ENCODE results near the gene IFNL2. TPM values are rescaled to one million over a fixed set of nuclear protein-coding genes. Genes with fewer than 3 reads are reported as not detected.
"Not testable (repeated sequence)": the region's sequence is repeated elsewhere in the genome, so short reads cannot be mapped to it uniquely, and the experiment has no call there.

Gene IFNL2
- total RNA-seq, 1 donor: not detected

DNA sequence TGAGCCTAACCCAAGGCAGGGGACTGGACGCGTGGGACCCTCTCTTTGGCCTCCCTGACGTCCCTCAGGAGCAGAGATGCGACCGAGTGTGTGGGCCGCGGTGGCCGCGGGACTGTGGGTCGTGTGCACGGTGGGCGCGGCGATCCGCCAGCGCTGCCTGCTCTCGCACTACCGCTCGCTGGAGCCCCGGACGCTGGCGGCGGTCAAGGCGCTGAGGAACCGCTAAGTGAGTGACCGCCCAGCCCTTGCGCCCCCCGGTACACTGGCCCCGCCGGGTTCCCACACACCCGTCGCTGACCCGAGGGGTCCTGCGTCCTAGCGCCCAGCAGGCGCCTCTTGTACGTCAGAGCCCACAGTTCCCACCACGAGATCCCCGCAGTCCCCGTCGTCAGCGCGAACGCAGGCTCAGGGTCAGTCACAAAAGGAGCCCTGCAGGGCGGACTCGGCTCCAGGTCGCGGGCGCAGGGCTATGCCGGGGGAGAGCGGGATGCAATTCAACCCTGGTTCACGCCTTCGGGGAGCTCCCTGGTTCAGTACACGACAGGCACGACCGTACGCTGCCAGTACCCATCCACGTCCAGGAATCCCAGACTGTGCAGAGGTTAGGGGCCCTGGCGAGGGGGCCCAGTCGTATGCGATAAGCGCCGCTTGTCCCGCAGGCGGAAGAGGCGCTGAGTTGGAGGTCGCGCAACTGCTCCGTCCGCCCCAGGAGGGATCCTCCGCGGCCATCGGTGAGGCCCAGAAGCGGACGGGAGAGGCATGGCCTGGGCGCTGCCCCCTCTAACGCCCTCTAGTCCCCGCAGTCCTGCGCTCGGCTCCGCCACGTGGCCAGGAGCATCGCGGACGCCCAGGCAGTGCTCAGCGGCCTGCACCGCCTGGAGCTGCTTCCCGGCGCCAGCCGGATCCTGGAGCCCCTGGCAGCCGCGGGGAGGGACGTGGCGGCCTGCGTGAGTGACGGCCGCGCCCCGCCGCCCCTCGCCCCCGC, 3.6 kb upstream of the IFNL2 start:
- Histone ChIP-seq H3K4me2 (ENCODE audit: insufficient read depth, low read length) (no peak overlapping the region), H3K27ac (ENCODE audit: low read depth, low read length) (no peak overlapping the region), H3K36me3 (ENCODE audit: insufficient read depth, low read length) (no peaks in the 10 kb centered on the region), H3K79me2 (ENCODE audit: insufficient read depth, low read length) (no peaks in the 10 kb centered on the region), H2AFZ (ENCODE audit: low read length) (no peak overlapping the region), H3K27me3 (ENCODE audit: insufficient read depth, low read length) (peaks cover 50% of the 10 kb centered on the region), H3K4me3 (ENCODE audit: insufficient read depth, low read length) (no peak overlapping the region), H3K9me3 (ENCODE audit: low read depth, low read length) (no peaks in the 10 kb centered on the region), H3K4me1 (ENCODE audit: insufficient read depth, low read length) (no peaks in the 10 kb centered on the region), H4K20me1 (ENCODE audit: insufficient read depth, low read length) (no peaks in the 10 kb centered on the region)
- no peak for TF ChIP-seq CTCF (IDR thresholded peaks at IDR 0.05; ENCODE audit: extremely low read depth, low read depth, low read length)
- DNase-seq (ENCODE audit: insufficient read length, low spot score, missing footprints): peak; percentile 54

DNA sequence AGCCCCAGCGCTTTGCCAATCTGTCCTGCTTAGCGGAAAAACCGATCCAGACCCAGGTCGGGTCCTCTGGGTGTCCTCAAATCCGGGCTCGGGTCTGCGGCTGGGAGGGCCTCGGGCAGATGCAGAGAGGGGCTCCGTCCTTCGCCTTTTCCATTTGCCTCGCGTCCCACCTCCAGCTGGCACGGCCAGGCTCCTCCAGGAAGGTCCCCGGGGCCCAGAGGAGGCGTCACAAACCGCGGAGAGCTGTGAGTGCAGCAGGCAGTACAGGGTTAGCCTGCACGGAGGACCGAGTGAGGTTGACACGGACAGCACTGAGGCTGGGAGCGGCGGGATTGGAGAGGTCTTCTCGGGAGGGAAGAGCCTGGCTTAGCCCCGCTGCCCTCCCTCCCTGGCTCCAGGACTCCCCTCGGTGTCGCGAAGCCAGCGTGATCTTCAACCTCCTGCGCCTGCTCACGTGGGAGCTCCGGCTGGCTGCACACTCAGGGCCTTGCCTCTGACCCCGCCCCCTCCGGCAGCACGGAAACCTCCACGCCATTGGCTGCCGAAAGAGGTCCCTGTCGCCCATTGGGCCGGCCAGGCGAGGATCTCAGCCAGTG, 2.8 kb upstream of the IFNL2 start:
- H4K20me1 ChIP-seq (ENCODE audit: insufficient read depth, low read length): no peaks in the 10 kb centered on the region
- H3K27ac ChIP-seq (ENCODE audit: low read depth, low read length): no peak overlapping the region
- TF ChIP-seq CTCF (IDR thresholded peaks at IDR 0.05; ENCODE audit: extremely low read depth, low read depth, low read length): no peak
- peaks cover 50% of the 10 kb centered on the region for H3K27me3 ChIP-seq (ENCODE audit: insufficient read depth, low read length)
- DNase-seq (ENCODE audit: insufficient read length, low spot score, missing footprints): peak; percentile 80
- no peaks in the 10 kb centered on the region for H3K79me2 ChIP-seq (ENCODE audit: insufficient read depth, low read length)
- H3K4me3 ChIP-seq (ENCODE audit: insufficient read depth, low read length): no peak overlapping the region
- H3K9me3 ChIP-seq (ENCODE audit: low read depth, low read length): no peaks in the 10 kb centered on the region
- no peaks in the 10 kb centered on the region for H3K36me3 ChIP-seq (ENCODE audit: insufficient read depth, low read length)
- H3K4me2 ChIP-seq (ENCODE audit: insufficient read depth, low read length): no peak overlapping the region
- no peak overlapping the region for H2AFZ ChIP-seq (ENCODE audit: low read length)
- H3K4me1 ChIP-seq (ENCODE audit: insufficient read depth, low read length): no peaks in the 10 kb centered on the region

GRCh38 chr19:39268531-39269223, 481 bp downstream of the IFNL2 start:
- H3K4me3 ChIP-seq (ENCODE audit: insufficient read depth, low read length); H3K4me1 ChIP-seq (ENCODE audit: insufficient read depth, low read length): not testable (repeated sequence)

DNA sequence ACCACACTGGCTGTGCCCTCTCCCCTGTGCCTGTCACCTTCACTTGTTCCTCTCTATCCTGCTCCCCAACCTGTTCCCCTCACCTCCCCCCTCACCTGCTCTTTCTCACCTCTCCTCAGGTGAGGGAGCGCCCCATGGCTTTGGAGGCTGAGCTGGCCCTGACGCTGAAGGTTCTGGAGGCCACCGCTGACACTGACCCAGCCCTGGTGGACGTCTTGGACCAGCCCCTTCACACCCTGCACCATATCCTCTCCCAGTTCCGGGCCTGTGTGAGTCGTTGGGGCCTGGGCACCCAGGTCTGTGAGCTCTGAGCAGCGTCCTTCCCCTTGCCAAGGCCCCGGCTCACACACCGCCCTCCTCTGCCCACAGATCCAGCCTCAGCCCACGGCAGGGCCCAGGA, 1.2 kb downstream of the IFNL2 start:
- not testable (repeated sequence) for H3K79me2 ChIP-seq (ENCODE audit: insufficient read depth, low read length); H3K9me3 ChIP-seq (ENCODE audit: low read depth, low read length); H3K36me3 ChIP-seq (ENCODE audit: insufficient read depth, low read length); H3K4me3 ChIP-seq (ENCODE audit: insufficient read depth, low read length); H3K4me2 ChIP-seq (ENCODE audit: insufficient read depth, low read length); H3K4me1 ChIP-seq (ENCODE audit: insufficient read depth, low read length); H2AFZ ChIP-seq (ENCODE audit: low read length); DNase-seq (ENCODE audit: insufficient read length, low spot score, missing footprints); H3K27ac ChIP-seq (ENCODE audit: low read depth, low read length); H4K20me1 ChIP-seq (ENCODE audit: insufficient read depth, low read length)
- H3K27me3 ChIP-seq (ENCODE audit: insufficient read depth, low read length): peaks cover 23% of the 10 kb centered on the region

More at GRCh38 chr19:39268531-39269223, 481 bp downstream of the IFNL2 start:
- H2AFZ ChIP-seq (ENCODE audit: low read length); H3K27ac ChIP-seq (ENCODE audit: low read depth, low read length); H4K20me1 ChIP-seq (ENCODE audit: insufficient read depth, low read length); H3K36me3 ChIP-seq (ENCODE audit: insufficient read depth, low read length); H3K79me2 ChIP-seq (ENCODE audit: insufficient read depth, low read length); DNase-seq (ENCODE audit: insufficient read length, low spot score, missing footprints); H3K4me2 ChIP-seq (ENCODE audit: insufficient read depth, low read length); H3K9me3 ChIP-seq (ENCODE audit: low read depth, low read length): not testable (repeated sequence)
- peaks cover 30% of the 10 kb centered on the region for H3K27me3 ChIP-seq (ENCODE audit: insufficient read depth, low read length)

Data from osteoblast (primary cell).